Measurements from ENCODE around the gene CD8B. TPM values are rescaled to one million over a fixed set of nuclear protein-coding genes. Genes with fewer than 3 reads are reported as not detected.

CD8B gene
- total RNA-seq, 1 donor from 2014 or later: not detected

DNA sequence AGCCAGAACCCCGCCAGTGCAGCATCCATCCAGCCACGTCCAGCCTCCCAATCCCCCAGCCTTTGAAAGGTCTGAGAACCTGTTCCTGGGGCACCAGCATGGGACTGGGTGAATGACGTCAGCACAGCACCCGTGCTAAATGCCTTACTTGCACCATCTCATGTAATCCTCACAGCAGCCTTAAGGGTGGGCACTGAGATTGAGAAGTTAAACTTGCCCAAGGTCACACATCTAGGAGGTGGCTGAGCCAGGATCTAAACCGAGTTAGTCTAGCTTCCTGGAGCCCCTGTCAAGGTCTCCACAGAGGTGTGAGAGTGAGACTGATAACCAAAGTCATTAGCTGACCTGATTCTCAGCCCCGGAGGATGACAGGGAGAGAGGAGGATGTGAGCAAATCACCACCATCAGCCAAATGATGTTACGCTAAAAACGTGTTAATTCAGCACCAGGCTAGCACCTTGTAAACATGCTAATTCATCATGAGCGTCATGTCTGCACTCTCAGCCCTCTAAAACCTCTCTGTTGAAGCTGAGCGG, 75.6 kb downstream of the CD8B start:
- Histone ChIP-seq H3K4me1 (ENCODE audit: insufficient read depth, low read length) (no peaks in the 10 kb centered on the region), H3K27ac (ENCODE audit: low read depth, low read length) (no peak overlapping the region), H2AFZ (ENCODE audit: low read depth, low read length) (no peak overlapping the region), H4K20me1 (ENCODE audit: insufficient read depth, low read length) (no peaks in the 10 kb centered on the region), H3K4me2 (ENCODE audit: low read length) (no peak overlapping the region), H3K9me3 (ENCODE audit: insufficient read depth, low read depth, low read length) (peaks cover 3% of the 10 kb centered on the region), H3K9ac (ENCODE audit: low read length) (no peak overlapping the region), H3K27me3 (ENCODE audit: insufficient read depth, low read length) (peaks cover 39% of the 10 kb centered on the region), H3K79me2 (ENCODE audit: insufficient read depth, low read length) (no peaks in the 10 kb centered on the region), H3K36me3 (ENCODE audit: insufficient read depth, low read length) (no peaks in the 10 kb centered on the region), H3K4me3 (ENCODE audit: insufficient read depth, low read depth, low read length) (no peak overlapping the region)
- Mint-ChIP-seq H3K4me3 (ENCODE audit: unreplicated experiment) (no peak overlapping the region), H3K9me3 (ENCODE audit: unreplicated experiment) (peaks cover 6% of the 10 kb centered on the region), H3K4me1 (ENCODE audit: low read depth, unreplicated experiment) (peaks cover 2% of the 10 kb centered on the region), H3K36me3 (ENCODE audit: low read depth, unreplicated experiment) (peaks cover 1% of the 10 kb centered on the region), H3K27me3 (ENCODE audit: low read depth, unreplicated experiment) (peaks cover 43% of the 10 kb centered on the region), H3K27ac (ENCODE audit: unreplicated experiment) (no peak overlapping the region)
- TF ChIP-seq, protein P1, sequence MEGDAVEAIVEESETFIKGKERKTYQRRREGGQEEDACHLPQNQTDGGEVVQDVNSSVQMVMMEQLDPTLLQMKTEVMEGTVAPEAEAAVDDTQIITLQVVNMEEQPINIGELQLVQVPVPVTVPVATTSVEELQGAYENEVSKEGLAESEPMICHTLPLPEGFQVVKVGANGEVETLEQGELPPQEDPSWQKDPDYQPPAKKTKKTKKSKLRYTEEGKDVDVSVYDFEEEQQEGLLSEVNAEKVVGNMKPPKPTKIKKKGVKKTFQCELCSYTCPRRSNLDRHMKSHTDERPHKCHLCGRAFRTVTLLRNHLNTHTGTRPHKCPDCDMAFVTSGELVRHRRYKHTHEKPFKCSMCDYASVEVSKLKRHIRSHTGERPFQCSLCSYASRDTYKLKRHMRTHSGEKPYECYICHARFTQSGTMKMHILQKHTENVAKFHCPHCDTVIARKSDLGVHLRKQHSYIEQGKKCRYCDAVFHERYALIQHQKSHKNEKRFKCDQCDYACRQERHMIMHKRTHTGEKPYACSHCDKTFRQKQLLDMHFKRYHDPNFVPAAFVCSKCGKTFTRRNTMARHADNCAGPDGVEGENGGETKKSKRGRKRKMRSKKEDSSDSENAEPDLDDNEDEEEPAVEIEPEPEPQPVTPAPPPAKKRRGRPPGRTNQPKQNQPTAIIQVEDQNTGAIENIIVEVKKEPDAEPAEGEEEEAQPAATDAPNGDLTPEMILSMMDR (IDR thresholded peaks at IDR 0.05; ENCODE audit: insufficient read depth, low read depth, low read length): no peak
- no peak for TF ChIP-seq EZH2 (IDR thresholded peaks at IDR 0.05; ENCODE audit: insufficient read depth, low read length)
- no peak for FAIRE-seq
- DNase-seq (ENCODE audit: low read depth): no peak

DNA sequence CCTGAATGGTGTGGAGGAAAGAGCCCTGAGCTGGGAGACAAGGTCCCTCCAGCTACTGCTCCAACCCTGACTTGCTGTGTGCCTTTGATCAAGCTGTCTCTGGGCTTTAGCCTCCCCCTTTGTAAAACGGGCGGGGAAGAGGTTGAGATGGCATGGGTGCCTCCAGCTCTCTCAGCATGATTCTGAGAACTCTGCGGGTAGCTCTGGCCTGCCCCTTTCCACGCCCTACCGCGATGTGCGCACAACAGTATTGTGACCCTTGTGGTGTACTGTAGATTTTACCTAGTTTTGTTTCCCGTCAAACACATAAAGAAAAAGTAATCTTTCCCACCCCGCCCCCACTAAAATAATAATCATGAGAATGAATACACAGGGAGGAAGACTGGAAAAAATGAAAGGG, 76.2 kb downstream of the CD8B start:
- Histone ChIP-seq H3K4me3 (ENCODE audit: insufficient read depth, low read depth, low read length) (no peak overlapping the region), H3K9ac (ENCODE audit: low read length) (no peak overlapping the region), H3K4me1 (ENCODE audit: insufficient read depth, low read length) (no peaks in the 10 kb centered on the region), H2AFZ (ENCODE audit: low read depth, low read length) (no peak overlapping the region), H4K20me1 (ENCODE audit: insufficient read depth, low read length) (no peaks in the 10 kb centered on the region), H3K27ac (ENCODE audit: low read depth, low read length) (no peak overlapping the region), H3K4me2 (ENCODE audit: low read length) (no peak overlapping the region), H3K9me3 (ENCODE audit: insufficient read depth, low read depth, low read length) (peaks cover 3% of the 10 kb centered on the region), H3K79me2 (ENCODE audit: insufficient read depth, low read length) (no peaks in the 10 kb centered on the region), H3K27me3 (ENCODE audit: insufficient read depth, low read length) (peaks cover 34% of the 10 kb centered on the region), H3K36me3 (ENCODE audit: insufficient read depth, low read length) (no peaks in the 10 kb centered on the region)
- H3K9me3 Mint-ChIP-seq (ENCODE audit: unreplicated experiment): peaks cover 6% of the 10 kb centered on the region
- DNase-seq (ENCODE audit: low read depth) (no peak), FAIRE-seq (no peak)
- H3K4me3 Mint-ChIP-seq (ENCODE audit: unreplicated experiment): no peak overlapping the region
- TF ChIP-seq, protein P1 (IDR thresholded peaks at IDR 0.05; ENCODE audit: insufficient read depth, low read depth, low read length): no peak
- TF ChIP-seq EZH2 (IDR thresholded peaks at IDR 0.05; ENCODE audit: insufficient read depth, low read length): no peak
- no peaks in the 10 kb centered on the region for H3K36me3 Mint-ChIP-seq (ENCODE audit: low read depth, unreplicated experiment)
- no peak overlapping the region for H3K27ac Mint-ChIP-seq (ENCODE audit: unreplicated experiment)
- H3K4me1 Mint-ChIP-seq (ENCODE audit: low read depth, unreplicated experiment): no peaks in the 10 kb centered on the region
- peaks cover 39% of the 10 kb centered on the region for H3K27me3 Mint-ChIP-seq (ENCODE audit: low read depth, unreplicated experiment)

DNA sequence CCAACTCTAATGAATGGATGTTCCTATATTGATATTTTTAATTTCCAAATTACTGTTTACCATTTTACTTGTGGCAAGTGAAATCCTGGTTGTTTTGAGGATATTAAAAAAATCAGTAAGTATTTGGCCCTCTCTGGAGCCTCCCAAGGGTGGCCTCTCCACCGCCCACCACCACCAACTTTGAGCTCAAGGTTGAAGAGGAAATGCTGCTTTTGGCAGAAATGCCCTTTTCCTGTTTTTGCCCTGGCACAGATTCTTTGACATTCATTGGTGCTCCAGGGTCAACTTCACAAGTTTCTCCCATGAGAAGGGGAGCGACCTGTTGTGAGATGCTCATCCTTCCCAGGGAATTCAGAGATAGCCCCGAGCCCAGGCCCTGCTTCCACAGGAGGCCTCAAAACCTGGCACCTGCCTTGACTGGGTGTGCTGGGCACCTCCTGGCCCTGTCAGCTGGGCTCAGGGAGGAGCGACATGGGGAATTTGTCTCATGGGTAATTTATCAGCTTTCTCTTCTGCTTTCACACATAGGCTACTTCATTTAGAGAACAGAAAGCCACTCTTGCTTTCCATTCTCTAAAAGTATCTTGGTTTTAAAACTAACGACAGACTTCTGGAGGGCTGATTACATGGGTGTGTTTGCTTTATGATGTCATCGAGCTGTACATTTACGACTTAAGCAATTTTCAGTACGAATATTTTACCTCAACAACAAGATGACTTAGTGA, 77.9 kb downstream of the CD8B start:
- no peak for DNase-seq (ENCODE audit: low read depth)
- Mint-ChIP-seq H3K27me3 (ENCODE audit: low read depth, unreplicated experiment) (peaks cover 29% of the 10 kb centered on the region), H3K4me1 (ENCODE audit: low read depth, unreplicated experiment) (no peaks in the 10 kb centered on the region), H3K27ac (ENCODE audit: unreplicated experiment) (no peak overlapping the region), H3K36me3 (ENCODE audit: low read depth, unreplicated experiment) (no peaks in the 10 kb centered on the region), H3K9me3 (ENCODE audit: unreplicated experiment) (peaks cover 2% of the 10 kb centered on the region), H3K4me3 (ENCODE audit: unreplicated experiment) (no peak overlapping the region)
- no peaks in the 10 kb centered on the region for H3K36me3 ChIP-seq (ENCODE audit: insufficient read depth, low read length)
- no peak overlapping the region for H3K4me2 ChIP-seq (ENCODE audit: low read length)
- no peak overlapping the region for H3K27ac ChIP-seq (ENCODE audit: low read depth, low read length)
- no peaks in the 10 kb centered on the region for H4K20me1 ChIP-seq (ENCODE audit: insufficient read depth, low read length)
- H3K9me3 ChIP-seq (ENCODE audit: insufficient read depth, low read depth, low read length): no peaks in the 10 kb centered on the region
- no peaks in the 10 kb centered on the region for H3K4me1 ChIP-seq (ENCODE audit: insufficient read depth, low read length)
- no peak for TF ChIP-seq EZH2 (IDR thresholded peaks at IDR 0.05; ENCODE audit: insufficient read depth, low read length)
- H3K27me3 ChIP-seq (ENCODE audit: insufficient read depth, low read length): peaks cover 19% of the 10 kb centered on the region
- H3K9ac ChIP-seq (ENCODE audit: low read length): no peak overlapping the region
- no peak overlapping the region for H2AFZ ChIP-seq (ENCODE audit: low read depth, low read length)
- FAIRE-seq: no peak
- no peaks in the 10 kb centered on the region for H3K79me2 ChIP-seq (ENCODE audit: insufficient read depth, low read length)
- H3K4me3 ChIP-seq (ENCODE audit: insufficient read depth, low read depth, low read length): no peak overlapping the region
